K562 (cell line): ENCODE measurements around the gene GTPBP1. TPM values are rescaled to one million over a fixed set of nuclear protein-coding genes. Genes with fewer than 3 reads are reported as not detected.

Source experiments
- CBX5 ChIP-seq: IDR thresholded peaks from 2 replicates; pipeline ENCODE4 v1.6.1; 2014; ENCODE audit warnings: low read depth, borderline replicate concordance
- GATAD2B ChIP-seq: fragments of 450-650 bp; IDR thresholded peaks from 2 replicates; pipeline ENCODE4 v1.6.1; 2017; ENCODE audit warnings: mild to moderate bottlenecking, borderline replicate concordance
- GTF2E2 ChIP-seq: fragments of 200-800 bp; sonication (Bioruptor generic); IDR thresholded peaks from 2 replicates; pipeline ENCODE4 v1.6.1; 2016; ENCODE audit warnings: missing genetic modification characterization, missing compliant biosample characterization
- JUND ChIP-seq, 2 experiments: IDR thresholded peaks; 2 replicates in 1 of 2; 3 replicates in 1 of 2; pipeline ENCODE4 v1.6.1; 2011; ENCODE audit warnings: borderline replicate concordance in 2 of 2, low read depth in 2 of 2, low read length in 2 of 2, improper control_type of control experiment in 1 of 2, missing biosample characterization in 1 of 2, missing genetic modification characterization in 1 of 2, missing genetic modification reagents in 1 of 2
- KLF10 ChIP-seq: fragments of 250-450 bp; sonication (Bioruptor Pico); IDR thresholded peaks from 2 replicates; pipeline ENCODE4 v1.6.1; 2021; ENCODE audit warnings: matching md5 sums
- NFE2 ChIP-seq: IDR thresholded peaks from 2 replicates; pipeline ENCODE4 v1.6.1; 2014; ENCODE audit warnings: antibody characterized with exemption, low read depth
- NR2C2 ChIP-seq, 2 experiments: fragments of 200-800 bp in 1 of 2; sonication (Bioruptor generic) in 1 of 2; sonication (generic) in 1 of 2; formaldehyde crosslinking in 1 of 2; IDR thresholded peaks; 2 replicates each; pipeline versions ENCODE4 v1.6.1 to v1.8.0; 2016 to 2022; ENCODE audit warnings: mild to moderate bottlenecking in 1 of 2, missing compliant biosample characterization in 1 of 2, missing genetic modification characterization in 1 of 2, missing genetic modification reagents in 1 of 2
- PHB2 ChIP-seq: fragments of 450-650 bp; IDR thresholded peaks from 2 replicates; pipeline ENCODE4 v1.6.1; 2017; ENCODE audit warnings: low read depth
- STAT5A ChIP-seq: IDR thresholded peaks from 2 replicates; pipeline ENCODE4 v1.6.1; 2012; ENCODE audit warnings: low read length, inconsistent platforms, borderline replicate concordance
- TCF3 ChIP-seq: sonication (generic); formaldehyde crosslinking; IDR thresholded peaks from 2 replicates; pipeline ENCODE4 v1.4.0; 2020; ENCODE audit warnings: mild to moderate bottlenecking, missing genetic modification reagents
- THRAP3 ChIP-seq: fragments of 450-650 bp; IDR thresholded peaks from 2 replicates; pipeline ENCODE4 v1.6.1; 2016; ENCODE audit warnings: mild to moderate bottlenecking, inconsistent platforms, borderline replicate concordance
- ZC3H11A ChIP-seq: IDR thresholded peaks from 2 replicates; pipeline ENCODE4 v1.6.1; 2012; ENCODE audit warnings: low read depth, low read length, improper control_type of control experiment
- ZNF175 ChIP-seq: fragments of 200-800 bp; sonication (Bioruptor generic); IDR thresholded peaks from 2 replicates; pipeline ENCODE4 v1.6.1; 2016; ENCODE audit warnings: low read depth, mild to moderate bottlenecking, missing genetic modification characterization, missing compliant biosample characterization
- ZNF3 ChIP-seq: fragments of 250-450 bp; sonication (Bioruptor Pico); IDR thresholded peaks from 2 replicates; pipeline ENCODE4 v1.5.0; 2021; ENCODE audit warnings: mild to moderate bottlenecking, moderate library complexity
- ZNF696 ChIP-seq: fragments of 250-450 bp; sonication (Bioruptor Pico); conservative IDR thresholded peaks from 2 replicates; pipeline ENCODE4 v1.4.0; 2020; ENCODE audit warnings: mild to moderate bottlenecking, moderate library complexity
- polyA plus RNA-seq, 8 experiments: library from polyadenylated mRNA; depleted of rRNA in 4 of 8; stranded (reverse) in 5 of 8; unstranded in 3 of 8; fragments of >200 nt; fragmentation: Nextera tagmentation in 2 of 8; fragmentation: Illumina TruSeq in 1 of 8; extraction: Ambion mirVana in 2 of 8; extraction: Trizol in 1 of 8; gene quantifications; 2 replicates each; pipeline versions ENCODE4 v1.2.1 to v1.2.3, GENCODE V29; 2011 to 2014; ENCODE audit warnings: inconsistent platforms in 1 of 8, missing spikeins in 1 of 8
- total RNA-seq, 7 experiments: library from RNA; depleted of rRNA in 6 of 7; stranded (reverse); fragments of >200 nt in 6 of 7; fragmentation: Illumina TruSeq in 2 of 7; extraction: Trizol in 2 of 7; gene quantifications; 2 replicates each; pipeline versions ENCODE4 v1.2.1 to v1.2.3, GENCODE V29; 2011 to 2021; ENCODE audit warnings: low replicate concordance in 1 of 7
- TF ChIP-seq, protein P1 (sequence below): fragments of 200-800 bp; sonication (Bioruptor generic); IDR thresholded peaks from 2 replicates; pipeline ENCODE4 v1.6.1; 2017; ENCODE audit warnings: missing genetic modification characterization, missing compliant biosample characterization
- TF ChIP-seq, protein P2 (sequence below): fragments of 250-450 bp; sonication (Bioruptor Pico); IDR thresholded peaks from 2 replicates; pipeline ENCODE4 v1.8.0; 2021; ENCODE audit warnings: moderate library complexity, mild to moderate bottlenecking, inconsistent platforms
- TF ChIP-seq, protein P3 (sequence below): fragments of 450-650 bp; conservative IDR thresholded peaks from 2 replicates; pipeline ENCODE4 v1.6.1; 2016; ENCODE audit warnings: missing genetic modification characterization, low read depth, mild to moderate bottlenecking, missing compliant biosample characterization, moderate library complexity
- TF ChIP-seq, protein P4 (sequence below): sonication (generic); formaldehyde crosslinking; IDR thresholded peaks from 2 replicates; pipeline ENCODE4 v1.4.0; 2020; ENCODE audit warnings: mild to moderate bottlenecking, missing genetic modification reagents
- TF ChIP-seq, protein P5 (sequence below), 2 experiments: fragments of 450-650 bp in 1 of 2; sonication (generic) in 1 of 2; formaldehyde crosslinking in 1 of 2; IDR thresholded peaks in 1 of 2; conservative IDR thresholded peaks in 1 of 2; 2 replicates each; pipeline versions ENCODE4 v1.6.1 to v1.8.1; 2016 to 2023; ENCODE audit warnings: mild to moderate bottlenecking in 2 of 2, moderate library complexity in 2 of 2, inconsistent platforms in 1 of 2, missing genetic modification reagents in 1 of 2

Gene GTPBP1
- total and polyA plus RNA-seq, 9 of the 15 experiments (the other 6 are each of a cell fraction or from before 2014, with no cell fraction given) = 0.83 to 53.2 (median 23.3) TPM

DNA sequence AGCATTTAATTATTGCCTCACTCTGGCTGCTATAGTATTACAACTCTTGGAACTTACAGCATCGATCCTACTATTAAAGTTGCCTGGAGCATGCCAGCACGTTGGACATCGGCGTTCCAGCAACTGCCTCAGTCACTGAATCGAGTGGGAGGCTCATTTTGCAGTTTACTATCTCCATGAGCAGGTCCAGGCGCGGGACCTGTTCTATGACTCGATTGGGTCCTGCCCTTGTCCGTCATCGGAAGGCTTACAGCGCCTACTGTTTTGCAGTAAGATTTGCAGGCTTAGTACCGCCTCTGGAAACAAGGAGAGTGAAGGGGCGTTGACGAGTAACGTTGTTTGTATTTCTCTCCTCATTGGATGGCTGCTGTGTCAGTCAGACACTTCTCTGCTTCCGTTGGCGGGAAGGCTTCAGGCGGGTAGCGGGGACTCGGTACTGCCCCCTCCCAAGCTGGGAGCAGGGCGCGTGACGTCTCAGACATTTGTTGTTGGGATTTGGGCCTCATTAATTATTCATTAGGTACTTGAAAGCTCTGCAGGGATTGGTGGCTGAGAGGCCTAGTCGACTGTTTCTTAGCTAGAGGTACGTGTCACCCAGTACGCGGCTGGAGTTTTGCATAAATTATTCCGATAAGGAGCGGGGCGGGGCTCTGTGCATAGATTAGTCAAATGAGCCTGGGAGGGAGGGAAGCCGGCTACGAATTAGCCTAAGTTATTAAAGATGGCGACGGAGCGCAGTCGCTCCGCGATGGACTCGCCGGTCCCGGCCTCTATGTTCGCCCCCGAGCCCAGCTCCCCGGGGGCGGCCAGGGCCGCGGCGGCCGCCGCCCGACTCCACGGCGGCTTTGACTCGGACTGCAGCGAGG is at the start of gene GTPBP1 (continued):
- TF ChIP-seq TCF3 (CRISPR knock-in tag) (peak; percentile 58), STAT5A (no peak), ZNF3 (no peak), GTF2E2 (tag) (0 out of 2 replicates have a peak, but pooled peaks have one; percentile 31), ZNF175 (CRISPR knock-in tag) (no peak), JUND (IDR thresholded peaks at IDR 0.05; ENCODE audit: borderline replicate concordance, low read depth, low read length) (peak; percentile 57; the same call in 1 of the 2 replicates), JUND (tag; IDR thresholded peaks at IDR 0.05; ENCODE audit: borderline replicate concordance, low read depth, low read length) (no peak; the same call in 2 of the 3 replicates), PHB2 (no peak), GATAD2B (no peak), ZNF696 (CRISPR knock-in tag) (no peak), NFE2 (no peak), NR2C2 (CRISPR knock-in tag; IDR thresholded peaks at IDR 0.05) (no peak), NR2C2 (tag; IDR thresholded peaks at IDR 0.05) (no peak), KLF10 (CRISPR knock-in tag) (no peak), CBX5 (no peak), ZC3H11A (no peak), THRAP3 (no peak)
- TF ChIP-seq, protein P1, sequence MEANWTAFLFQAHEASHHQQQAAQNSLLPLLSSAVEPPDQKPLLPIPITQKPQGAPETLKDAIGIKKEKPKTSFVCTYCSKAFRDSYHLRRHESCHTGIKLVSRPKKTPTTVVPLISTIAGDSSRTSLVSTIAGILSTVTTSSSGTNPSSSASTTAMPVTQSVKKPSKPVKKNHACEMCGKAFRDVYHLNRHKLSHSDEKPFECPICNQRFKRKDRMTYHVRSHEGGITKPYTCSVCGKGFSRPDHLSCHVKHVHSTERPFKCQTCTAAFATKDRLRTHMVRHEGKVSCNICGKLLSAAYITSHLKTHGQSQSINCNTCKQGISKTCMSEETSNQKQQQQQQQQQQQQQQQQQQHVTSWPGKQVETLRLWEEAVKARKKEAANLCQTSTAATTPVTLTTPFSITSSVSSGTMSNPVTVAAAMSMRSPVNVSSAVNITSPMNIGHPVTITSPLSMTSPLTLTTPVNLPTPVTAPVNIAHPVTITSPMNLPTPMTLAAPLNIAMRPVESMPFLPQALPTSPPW (CRISPR knock-in tag) = peak; percentile 85
- TF ChIP-seq, protein P2, sequence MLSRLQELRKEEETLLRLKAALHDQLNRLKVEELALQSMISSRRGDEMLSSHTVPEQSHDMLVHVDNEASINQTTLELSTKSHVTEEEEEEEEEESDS = no peak
- TF ChIP-seq, protein P3, sequence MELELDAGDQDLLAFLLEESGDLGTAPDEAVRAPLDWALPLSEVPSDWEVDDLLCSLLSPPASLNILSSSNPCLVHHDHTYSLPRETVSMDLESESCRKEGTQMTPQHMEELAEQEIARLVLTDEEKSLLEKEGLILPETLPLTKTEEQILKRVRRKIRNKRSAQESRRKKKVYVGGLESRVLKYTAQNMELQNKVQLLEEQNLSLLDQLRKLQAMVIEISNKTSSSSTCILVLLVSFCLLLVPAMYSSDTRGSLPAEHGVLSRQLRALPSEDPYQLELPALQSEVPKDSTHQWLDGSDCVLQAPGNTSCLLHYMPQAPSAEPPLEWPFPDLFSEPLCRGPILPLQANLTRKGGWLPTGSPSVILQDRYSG (tag) = no peak
- TF ChIP-seq, protein P4, sequence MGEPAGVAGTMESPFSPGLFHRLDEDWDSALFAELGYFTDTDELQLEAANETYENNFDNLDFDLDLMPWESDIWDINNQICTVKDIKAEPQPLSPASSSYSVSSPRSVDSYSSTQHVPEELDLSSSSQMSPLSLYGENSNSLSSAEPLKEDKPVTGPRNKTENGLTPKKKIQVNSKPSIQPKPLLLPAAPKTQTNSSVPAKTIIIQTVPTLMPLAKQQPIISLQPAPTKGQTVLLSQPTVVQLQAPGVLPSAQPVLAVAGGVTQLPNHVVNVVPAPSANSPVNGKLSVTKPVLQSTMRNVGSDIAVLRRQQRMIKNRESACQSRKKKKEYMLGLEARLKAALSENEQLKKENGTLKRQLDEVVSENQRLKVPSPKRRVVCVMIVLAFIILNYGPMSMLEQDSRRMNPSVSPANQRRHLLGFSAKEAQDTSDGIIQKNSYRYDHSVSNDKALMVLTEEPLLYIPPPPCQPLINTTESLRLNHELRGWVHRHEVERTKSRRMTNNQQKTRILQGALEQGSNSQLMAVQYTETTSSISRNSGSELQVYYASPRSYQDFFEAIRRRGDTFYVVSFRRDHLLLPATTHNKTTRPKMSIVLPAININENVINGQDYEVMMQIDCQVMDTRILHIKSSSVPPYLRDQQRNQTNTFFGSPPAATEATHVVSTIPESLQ (CRISPR knock-in tag) = peak; percentile 32; the same call in 1 of the 2 replicates
- TF ChIP-seq, protein P5, sequence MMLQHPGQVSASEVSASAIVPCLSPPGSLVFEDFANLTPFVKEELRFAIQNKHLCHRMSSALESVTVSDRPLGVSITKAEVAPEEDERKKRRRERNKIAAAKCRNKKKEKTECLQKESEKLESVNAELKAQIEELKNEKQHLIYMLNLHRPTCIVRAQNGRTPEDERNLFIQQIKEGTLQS (IDR thresholded peaks at IDR 0.05) = peak; percentile 19; the same call in 1 of the 2 replicates
- TF ChIP-seq, protein P5 (CRISPR knock-in tag; conservative IDR thresholded peaks at IDR 0.05) = no peak
